ENCODE measurements around the gene TGFBR3. TPM values are rescaled to one million over a fixed set of nuclear protein-coding genes. Genes with fewer than 3 reads are reported as not detected.
A peak's percentile ranks its signal among the peaks of the same experiment; 100 is the strongest.

The TGFBR3 gene
- total RNA-seq, 4 donors from 2014 or later = 116 to 306 (median 171) TPM

DNA sequence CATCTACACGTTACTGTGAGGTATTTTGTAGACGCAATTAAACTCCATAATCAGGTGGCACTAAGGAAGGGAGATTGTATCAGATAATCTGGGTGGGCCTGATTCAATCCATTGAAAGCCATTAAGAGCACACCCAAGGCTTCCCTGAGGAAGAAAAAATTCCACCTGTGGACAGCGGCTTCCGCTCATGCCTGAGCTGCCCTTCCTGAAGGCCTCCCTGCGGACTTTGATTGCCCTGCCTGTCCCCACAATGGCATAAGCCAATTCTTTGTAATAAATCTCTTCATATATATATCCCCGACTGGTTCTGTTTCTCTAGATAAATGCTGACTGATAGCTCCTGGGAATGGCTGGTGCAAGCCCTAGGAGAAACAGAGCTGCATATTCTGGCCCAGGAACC lies 138.3 kb downstream of the TGFBR3 start:
- TF ChIP-seq POLR2A (IDR thresholded peaks at IDR 0.05) = no peak
- no peak for TF ChIP-seq EP300 (IDR thresholded peaks at IDR 0.05)
- TF ChIP-seq, protein P1, sequence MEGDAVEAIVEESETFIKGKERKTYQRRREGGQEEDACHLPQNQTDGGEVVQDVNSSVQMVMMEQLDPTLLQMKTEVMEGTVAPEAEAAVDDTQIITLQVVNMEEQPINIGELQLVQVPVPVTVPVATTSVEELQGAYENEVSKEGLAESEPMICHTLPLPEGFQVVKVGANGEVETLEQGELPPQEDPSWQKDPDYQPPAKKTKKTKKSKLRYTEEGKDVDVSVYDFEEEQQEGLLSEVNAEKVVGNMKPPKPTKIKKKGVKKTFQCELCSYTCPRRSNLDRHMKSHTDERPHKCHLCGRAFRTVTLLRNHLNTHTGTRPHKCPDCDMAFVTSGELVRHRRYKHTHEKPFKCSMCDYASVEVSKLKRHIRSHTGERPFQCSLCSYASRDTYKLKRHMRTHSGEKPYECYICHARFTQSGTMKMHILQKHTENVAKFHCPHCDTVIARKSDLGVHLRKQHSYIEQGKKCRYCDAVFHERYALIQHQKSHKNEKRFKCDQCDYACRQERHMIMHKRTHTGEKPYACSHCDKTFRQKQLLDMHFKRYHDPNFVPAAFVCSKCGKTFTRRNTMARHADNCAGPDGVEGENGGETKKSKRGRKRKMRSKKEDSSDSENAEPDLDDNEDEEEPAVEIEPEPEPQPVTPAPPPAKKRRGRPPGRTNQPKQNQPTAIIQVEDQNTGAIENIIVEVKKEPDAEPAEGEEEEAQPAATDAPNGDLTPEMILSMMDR (IDR thresholded peaks at IDR 0.05) = no peak
- Histone ChIP-seq H3K4me1 (peaks cover 7 to 99% (median 39%) of the 10 kb centered on the region in 4 donors), H3K4me3 (no peak overlapping the region), H3K9me3 (peaks cover 0 to 4% (median 0%) of the 10 kb centered on the region in 4 donors), H3K27me3 (no peaks in the 10 kb centered on the region), H3K27ac (peak overlapping the region in 2 of 4 donors; percentile 52 to 84), H3K36me3 (peaks cover 0 to 6% (median 0%) of the 10 kb centered on the region in 3 donors)
- no peak for DNase-seq (ENCODE audit: low spot score in 2 of 2)
- 77 to 88% methylated on average over 6 of the region's 6 CpGs for WGBS, 2 donors

DNA sequence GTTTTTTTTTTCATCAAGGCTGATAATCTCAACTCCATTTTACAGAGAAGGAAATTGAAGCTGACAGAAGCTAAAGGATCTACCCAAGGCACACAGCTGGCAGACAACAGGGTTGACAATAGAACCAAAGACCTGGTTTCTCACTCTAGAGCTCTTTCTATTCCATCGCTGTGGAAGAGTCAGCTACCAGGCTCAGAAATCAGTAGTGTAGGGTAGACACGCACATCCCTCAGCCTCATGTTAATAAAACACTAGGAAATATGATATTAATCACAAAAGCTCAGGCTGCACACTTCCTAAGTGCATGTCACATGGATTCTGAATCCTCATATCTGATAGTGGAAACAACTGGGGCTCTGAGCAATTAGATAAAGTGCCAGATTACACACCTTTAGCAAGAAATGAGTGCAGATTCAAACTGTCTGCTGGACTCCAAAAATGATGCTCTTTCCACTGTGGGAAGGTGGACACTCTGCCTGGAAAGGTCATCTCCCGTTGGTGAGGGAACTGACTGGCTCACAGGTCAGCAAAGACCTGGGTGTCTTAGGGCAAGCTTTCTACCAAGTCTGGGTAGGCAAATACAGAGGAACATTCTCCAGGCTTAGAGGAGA lies 139.1 kb downstream of the TGFBR3 start:
- peaks cover 0 to 6% (median 0%) of the 10 kb centered on the region in 3 donors for H3K36me3 ChIP-seq
- WGBS, 2 donors = 81 to 84% methylated on average over 3 of the region's 3 CpGs
- peaks cover 0 to 4% (median 0%) of the 10 kb centered on the region in 4 donors for H3K9me3 ChIP-seq
- DNase-seq (ENCODE audit: low spot score in 2 of 2) = no peak
- peaks cover 7 to 99% (median 36%) of the 10 kb centered on the region in 4 donors for H3K4me1 ChIP-seq
- peak overlapping the region in 3 of 4 donors; percentile 36 to 84 (median 52) for H3K27ac ChIP-seq
- H3K27me3 ChIP-seq = no peaks in the 10 kb centered on the region
- TF ChIP-seq EP300 (IDR thresholded peaks at IDR 0.05) (no peak), POLR2A (IDR thresholded peaks at IDR 0.05) (no peak)
- TF ChIP-seq, protein P1 (IDR thresholded peaks at IDR 0.05) = no peak
- no peak overlapping the region for H3K4me3 ChIP-seq

DNA sequence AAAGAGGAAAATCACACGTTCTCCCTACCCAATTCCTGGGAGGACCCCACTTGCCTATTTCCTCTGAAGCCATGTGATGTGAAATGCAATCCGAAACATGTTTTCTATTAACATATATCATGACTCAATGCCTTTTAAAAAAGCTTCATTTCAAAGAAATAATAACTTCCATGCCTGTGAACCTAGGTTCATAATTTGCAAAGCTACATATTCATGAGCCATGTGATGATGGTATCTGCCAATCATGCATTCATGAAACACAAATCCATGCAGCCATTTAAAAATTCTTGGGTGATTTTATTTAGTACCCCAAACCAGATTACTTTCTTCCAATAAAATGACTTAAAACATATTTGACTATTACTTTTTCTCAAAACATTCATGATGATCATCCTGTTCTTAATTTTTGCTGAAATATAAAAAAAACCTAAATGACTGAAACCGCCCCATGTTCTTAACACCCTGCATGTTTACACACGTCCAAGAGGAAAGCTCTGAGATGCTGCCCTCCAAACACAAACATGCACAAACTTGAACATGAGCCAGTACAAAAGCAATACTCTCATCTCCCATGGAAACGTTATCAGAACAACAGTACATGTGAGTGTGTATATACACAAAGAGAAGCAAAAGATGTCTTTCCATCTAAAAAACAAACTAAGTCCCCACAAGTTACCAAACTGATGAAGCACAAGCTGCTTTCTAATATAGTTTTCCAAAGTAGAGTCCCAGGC lies 140.1 kb downstream of the TGFBR3 start:
- Histone ChIP-seq H3K9me3 (peaks cover 0 to 4% (median 0%) of the 10 kb centered on the region in 4 donors), H3K27me3 (no peaks in the 10 kb centered on the region), H3K36me3 (peaks cover 0 to 6% (median 0%) of the 10 kb centered on the region in 3 donors), H3K4me3 (no peak overlapping the region), H3K4me1 (peaks cover 7 to 95% (median 31%) of the 10 kb centered on the region in 4 donors), H3K27ac (peak overlapping the region in 2 of 4 donors; percentile 42 to 84)
- DNase-seq (ENCODE audit: low spot score in 2 of 2) = no peak
- 45 to 51% methylated on average over 5 of the region's 5 CpGs for WGBS, 2 donors
- TF ChIP-seq POLR2A (IDR thresholded peaks at IDR 0.05) (no peak), EP300 (IDR thresholded peaks at IDR 0.05) (no peak)
- TF ChIP-seq, protein P1 (IDR thresholded peaks at IDR 0.05) = no peak

DNA sequence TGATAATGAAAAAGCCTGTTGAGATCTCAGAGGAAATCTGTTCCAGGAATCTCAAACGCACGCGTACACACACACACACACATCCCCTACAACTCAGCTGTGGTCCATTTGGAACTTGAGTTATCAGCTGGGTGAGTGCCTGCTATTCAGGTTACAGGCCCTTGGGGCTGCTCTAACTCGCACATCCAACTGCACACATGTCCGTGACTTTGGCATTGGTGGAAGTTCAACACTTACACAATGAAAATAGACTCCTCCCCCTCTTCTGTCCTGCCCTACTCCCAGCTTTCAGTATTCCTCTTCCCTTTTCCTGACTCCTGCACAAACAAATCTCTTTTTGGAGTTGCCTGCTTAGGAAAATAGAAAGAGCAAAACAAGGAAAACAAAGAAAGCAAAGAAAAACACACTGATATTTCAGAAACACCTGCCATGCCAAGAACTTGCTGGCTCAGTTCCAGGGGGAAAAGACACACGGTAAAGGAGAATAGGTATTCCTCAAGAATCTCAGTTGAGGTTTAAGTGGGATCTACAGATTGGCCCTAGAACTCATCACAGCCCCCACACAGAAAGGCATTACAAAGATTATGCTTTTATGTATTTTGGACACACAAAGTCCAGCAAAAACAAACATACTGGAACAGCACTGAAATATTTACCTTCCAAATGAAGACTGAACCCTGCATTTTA lies 140.9 kb downstream of the TGFBR3 start:
- peak in 1 of 2 donors; percentile 90 for TF ChIP-seq EP300 (IDR thresholded peaks at IDR 0.05)
- TF ChIP-seq, protein P1 (IDR thresholded peaks at IDR 0.05) = peak in 3 of 5 experiments; percentile 15 to 46 (median 20)
- no peak for TF ChIP-seq POLR2A (IDR thresholded peaks at IDR 0.05)
- DNase-seq (ENCODE audit: low spot score in 2 of 2) = peak; percentile 57 to 84
- peak overlapping the region in 2 of 4 donors; percentile 42 to 84 for H3K27ac ChIP-seq
- 28 to 42% methylated on average over 6 of the region's 6 CpGs for WGBS, 2 donors
- peaks cover 3 to 88% (median 24%) of the 10 kb centered on the region in 4 donors for H3K4me1 ChIP-seq
- H3K27me3 ChIP-seq = no peaks in the 10 kb centered on the region
- no peak overlapping the region for H3K4me3 ChIP-seq
- peaks cover 0 to 6% (median 0%) of the 10 kb centered on the region in 3 donors for H3K36me3 ChIP-seq
- H3K9me3 ChIP-seq = peaks cover 0 to 4% (median 0%) of the 10 kb centered on the region in 4 donors
